ENCODE results near the gene LSAMP.
A peak's percentile ranks its signal among the peaks of the same experiment; 100 is the strongest.

The LSAMP gene

GRCh38 chr3:116339441-116340028, 105.8 kb downstream of the LSAMP start:
- H3K4me3 ChIP-seq (ENCODE audit: control insufficient read depth, low read depth, low read length), result no peak overlapping the region
- peak; percentile 65 for DNase-seq (ENCODE audit: low read depth)
- no peak for TF ChIP-seq CTCF (conservative IDR thresholded peaks at IDR 0.05; ENCODE audit: control insufficient read depth, insufficient read depth, low read depth, low read length)

- TF ChIP-seq CTCF (conservative IDR thresholded peaks at IDR 0.05; ENCODE audit: control insufficient read depth, insufficient read depth, low read depth, low read length), result no peak
- no peak for DNase-seq (ENCODE audit: low read depth)
- H3K4me3 ChIP-seq (ENCODE audit: control insufficient read depth, low read depth, low read length), result no peak overlapping the region
These were observed 106.6 kb downstream of the LSAMP start for GRCh38 chr3:116338713-116339112.

GRCh38 chr3:116337229-116337628, 108.1 kb downstream of the LSAMP start:
- TF ChIP-seq CTCF (conservative IDR thresholded peaks at IDR 0.05; ENCODE audit: control insufficient read depth, insufficient read depth, low read depth, low read length), result peak; percentile 25
- DNase-seq (ENCODE audit: low read depth), result peak; percentile 2
- H3K4me3 ChIP-seq (ENCODE audit: control insufficient read depth, low read depth, low read length), result no peak overlapping the region

GRCh38 chr3:116331380-116331779, 113.9 kb downstream of the LSAMP start:
- DNase-seq (ENCODE audit: low read depth), result no peak
- TF ChIP-seq CTCF (conservative IDR thresholded peaks at IDR 0.05; ENCODE audit: control insufficient read depth, insufficient read depth, low read depth, low read length), result no peak
- no peak overlapping the region for H3K4me3 ChIP-seq (ENCODE audit: control insufficient read depth, low read depth, low read length)

- no peak for DNase-seq (ENCODE audit: low read depth)
- no peak for TF ChIP-seq CTCF (conservative IDR thresholded peaks at IDR 0.05; ENCODE audit: control insufficient read depth, insufficient read depth, low read depth, low read length)
- no peak overlapping the region for H3K4me3 ChIP-seq (ENCODE audit: control insufficient read depth, low read depth, low read length)
These were observed 122.4 kb downstream of the LSAMP start for GRCh38 chr3:116322750-116323375.

GRCh38 chr3:116318370-116318769, 126.9 kb downstream of the LSAMP start:
- H3K4me3 ChIP-seq (ENCODE audit: control insufficient read depth, low read depth, low read length), result no peak overlapping the region
- DNase-seq (ENCODE audit: low read depth), result no peak
- TF ChIP-seq CTCF (conservative IDR thresholded peaks at IDR 0.05; ENCODE audit: control insufficient read depth, insufficient read depth, low read depth, low read length), result no peak
